Measurements from ENCODE around the gene TIGD4.

The TIGD4 gene

GRCh38 chr4:152785639-152786615 is 6.4 kb upstream of the TIGD4 start:
- H3K4me3 ChIP-seq (ENCODE audit: low read depth, low read length), result no peak overlapping the region
- no peak for DNase-seq (ENCODE audit: low read depth)
- TF ChIP-seq, protein P1, sequence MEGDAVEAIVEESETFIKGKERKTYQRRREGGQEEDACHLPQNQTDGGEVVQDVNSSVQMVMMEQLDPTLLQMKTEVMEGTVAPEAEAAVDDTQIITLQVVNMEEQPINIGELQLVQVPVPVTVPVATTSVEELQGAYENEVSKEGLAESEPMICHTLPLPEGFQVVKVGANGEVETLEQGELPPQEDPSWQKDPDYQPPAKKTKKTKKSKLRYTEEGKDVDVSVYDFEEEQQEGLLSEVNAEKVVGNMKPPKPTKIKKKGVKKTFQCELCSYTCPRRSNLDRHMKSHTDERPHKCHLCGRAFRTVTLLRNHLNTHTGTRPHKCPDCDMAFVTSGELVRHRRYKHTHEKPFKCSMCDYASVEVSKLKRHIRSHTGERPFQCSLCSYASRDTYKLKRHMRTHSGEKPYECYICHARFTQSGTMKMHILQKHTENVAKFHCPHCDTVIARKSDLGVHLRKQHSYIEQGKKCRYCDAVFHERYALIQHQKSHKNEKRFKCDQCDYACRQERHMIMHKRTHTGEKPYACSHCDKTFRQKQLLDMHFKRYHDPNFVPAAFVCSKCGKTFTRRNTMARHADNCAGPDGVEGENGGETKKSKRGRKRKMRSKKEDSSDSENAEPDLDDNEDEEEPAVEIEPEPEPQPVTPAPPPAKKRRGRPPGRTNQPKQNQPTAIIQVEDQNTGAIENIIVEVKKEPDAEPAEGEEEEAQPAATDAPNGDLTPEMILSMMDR (conservative IDR thresholded peaks at IDR 0.05; ENCODE audit: low read depth, low read length), result no peak

- TF ChIP-seq, protein P1 (conservative IDR thresholded peaks at IDR 0.05; ENCODE audit: low read depth, low read length), result peak; percentile 42
- DNase-seq (ENCODE audit: low read depth), result peak; percentile 59
- H3K4me3 ChIP-seq (ENCODE audit: low read depth, low read length), result no peak overlapping the region
Observed at GRCh38 chr4:152784490-152785350, 5.2 kb upstream of the TIGD4 start.

DNA sequence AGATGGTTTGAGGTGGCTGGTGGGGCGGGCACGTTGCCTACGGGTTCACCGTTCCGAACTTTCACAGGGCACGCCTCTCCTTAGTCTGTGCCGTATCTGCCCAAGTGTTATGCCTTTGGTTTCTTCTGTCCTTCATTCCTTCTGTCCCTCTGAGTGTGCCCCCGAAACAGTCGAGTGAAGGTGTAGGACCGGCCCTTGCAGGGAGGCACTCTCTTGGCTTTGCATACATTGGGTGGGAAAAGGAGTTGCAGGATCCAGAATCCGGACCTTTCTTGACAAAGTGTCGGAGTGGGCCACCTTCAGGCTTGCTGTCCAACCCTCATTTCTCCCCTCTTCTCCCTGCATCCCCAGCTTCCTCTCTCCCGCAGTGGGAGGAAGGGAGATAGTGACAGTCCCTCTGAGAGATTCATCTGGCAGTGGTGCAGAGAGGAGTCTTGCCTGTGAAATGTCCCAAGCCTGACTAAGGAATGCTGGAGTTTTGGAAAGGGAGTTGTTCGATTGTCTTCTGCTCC is 793 bp upstream of the TIGD4 start:
- H3K4me3 ChIP-seq (ENCODE audit: low read depth, low read length), result peak overlapping the region; percentile 86
- TF ChIP-seq, protein P1 (conservative IDR thresholded peaks at IDR 0.05; ENCODE audit: low read depth, low read length), result peak; percentile 12
- DNase-seq (ENCODE audit: low read depth), result peak; percentile 26

GRCh38 chr4:152778656-152779512 is 646 bp downstream of the TIGD4 start:
- peak overlapping the region; percentile 86 for H3K4me3 ChIP-seq (ENCODE audit: low read depth, low read length)
- TF ChIP-seq, protein P1 (conservative IDR thresholded peaks at IDR 0.05; ENCODE audit: low read depth, low read length), result no peak
- peak; percentile 25 for DNase-seq (ENCODE audit: low read depth)

- no peak overlapping the region for H3K4me3 ChIP-seq (ENCODE audit: low read depth, low read length)
- DNase-seq (ENCODE audit: low read depth), result no peak
- TF ChIP-seq, protein P1 (conservative IDR thresholded peaks at IDR 0.05; ENCODE audit: low read depth, low read length), result no peak
Observed at GRCh38 chr4:152777488-152777887, 2.0 kb downstream of the TIGD4 start.

DNA sequence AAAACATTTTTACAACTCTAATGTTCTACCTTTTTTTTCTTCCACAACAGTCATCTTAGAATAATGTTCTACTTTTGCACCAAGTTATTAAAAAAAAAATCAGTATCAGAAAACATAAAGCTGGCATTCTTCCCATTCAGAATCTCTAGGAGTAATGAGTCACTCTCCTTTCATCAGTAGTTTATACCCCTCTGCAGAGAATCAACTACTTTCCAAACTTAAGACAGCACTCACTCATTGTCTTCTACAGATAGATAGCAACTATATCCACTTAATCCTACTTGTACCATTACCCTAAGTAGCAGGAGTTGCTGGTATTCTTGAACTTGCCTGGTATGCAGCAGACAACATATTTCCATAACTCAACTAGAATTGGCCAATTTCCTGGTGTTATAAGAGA is 3.2 kb downstream of the TIGD4 start:
- TF ChIP-seq, protein P1 (conservative IDR thresholded peaks at IDR 0.05; ENCODE audit: low read depth, low read length), result no peak
- DNase-seq (ENCODE audit: low read depth), result peak; percentile 45
- no peak overlapping the region for H3K4me3 ChIP-seq (ENCODE audit: low read depth, low read length)

All from choroid plexus epithelial cell (primary cell).